Measurements from ENCODE around the gene STXBP6.

Gene STXBP6

DNA sequence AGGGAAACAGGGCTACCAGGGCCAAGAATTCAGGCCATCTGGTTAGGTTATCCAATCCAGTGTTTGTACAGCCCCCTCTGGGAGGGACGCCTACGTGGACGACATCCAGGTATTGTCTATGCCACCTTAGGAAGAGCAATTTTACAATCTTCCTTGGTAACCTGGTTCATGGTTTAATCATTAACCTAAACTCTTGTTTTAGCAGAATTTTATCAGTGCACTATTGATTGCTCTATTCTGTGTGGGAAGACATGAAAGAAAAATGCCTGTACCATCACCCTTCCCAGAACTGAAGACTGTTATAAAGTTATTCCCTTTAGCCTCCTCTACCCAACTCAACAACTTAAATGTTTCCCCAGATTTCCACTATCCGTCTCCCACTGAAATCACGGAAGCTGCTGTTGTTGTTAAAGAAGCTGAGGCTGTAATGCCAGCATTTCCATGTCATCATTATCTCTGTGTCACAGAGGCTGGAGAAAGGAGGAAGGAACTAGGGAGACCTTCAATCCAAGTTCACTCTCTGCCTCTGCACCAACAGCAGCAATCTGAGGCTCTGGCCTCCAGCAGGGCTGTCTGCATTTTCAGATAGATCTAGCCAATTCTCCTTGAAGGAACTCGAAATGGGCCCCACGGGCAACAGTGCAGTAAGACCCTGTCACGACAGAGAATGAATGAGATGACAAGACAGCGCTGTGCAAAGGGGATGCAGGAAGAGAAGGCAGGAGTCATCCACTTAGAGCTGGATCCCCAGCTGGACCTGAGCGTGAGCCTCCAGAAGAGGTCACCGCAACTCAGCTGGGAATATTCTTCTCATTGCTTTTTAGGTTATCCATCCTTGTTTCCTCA lies 232.5 kb downstream of the STXBP6 start:
- in situ Hi-C loops (cut with MboI; ENCODE audit: low sequenced_read_pairs): no loop called here
- no peaks in the 10 kb centered on the region for H3K36me3 ChIP-seq (replicated peaks)
- no peaks in the 10 kb centered on the region for H3K4me1 ChIP-seq
- DNase-seq (ENCODE audit: low spot score in 2 of 2): no peak
- H3K4me3 ChIP-seq: no peak overlapping the region
- peaks cover 2% of the 10 kb centered on the region; the same call in 1 of the 2 replicates for H3K9me3 ChIP-seq
- H3K27me3 ChIP-seq (ENCODE audit: low read depth): no peaks in the 10 kb centered on the region

DNA sequence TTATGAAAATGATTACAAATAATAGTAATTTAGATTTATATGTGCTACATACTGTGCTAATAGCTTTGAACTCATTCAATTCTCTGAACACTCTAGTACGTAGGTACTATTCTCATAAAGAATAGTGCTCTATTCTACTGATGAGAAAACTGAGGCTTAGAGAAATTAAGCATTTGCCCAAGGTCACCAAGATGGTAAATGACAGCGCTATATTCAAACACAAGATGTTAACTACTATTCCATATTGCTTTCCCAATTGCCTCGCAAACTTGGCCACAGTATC lies 233.1 kb downstream of the STXBP6 start:
- H3K9me3 ChIP-seq: peaks cover 2% of the 10 kb centered on the region; the same call in 1 of the 2 replicates
- no peaks in the 10 kb centered on the region for H3K4me1 ChIP-seq
- no peaks in the 10 kb centered on the region for H3K36me3 ChIP-seq (replicated peaks)
- H3K27me3 ChIP-seq (ENCODE audit: low read depth): no peaks in the 10 kb centered on the region
- no peak overlapping the region for H3K4me3 ChIP-seq
- no peak for DNase-seq (ENCODE audit: low spot score in 2 of 2)
- in situ Hi-C loops (cut with MboI; ENCODE audit: low sequenced_read_pairs): no loop called here

DNA sequence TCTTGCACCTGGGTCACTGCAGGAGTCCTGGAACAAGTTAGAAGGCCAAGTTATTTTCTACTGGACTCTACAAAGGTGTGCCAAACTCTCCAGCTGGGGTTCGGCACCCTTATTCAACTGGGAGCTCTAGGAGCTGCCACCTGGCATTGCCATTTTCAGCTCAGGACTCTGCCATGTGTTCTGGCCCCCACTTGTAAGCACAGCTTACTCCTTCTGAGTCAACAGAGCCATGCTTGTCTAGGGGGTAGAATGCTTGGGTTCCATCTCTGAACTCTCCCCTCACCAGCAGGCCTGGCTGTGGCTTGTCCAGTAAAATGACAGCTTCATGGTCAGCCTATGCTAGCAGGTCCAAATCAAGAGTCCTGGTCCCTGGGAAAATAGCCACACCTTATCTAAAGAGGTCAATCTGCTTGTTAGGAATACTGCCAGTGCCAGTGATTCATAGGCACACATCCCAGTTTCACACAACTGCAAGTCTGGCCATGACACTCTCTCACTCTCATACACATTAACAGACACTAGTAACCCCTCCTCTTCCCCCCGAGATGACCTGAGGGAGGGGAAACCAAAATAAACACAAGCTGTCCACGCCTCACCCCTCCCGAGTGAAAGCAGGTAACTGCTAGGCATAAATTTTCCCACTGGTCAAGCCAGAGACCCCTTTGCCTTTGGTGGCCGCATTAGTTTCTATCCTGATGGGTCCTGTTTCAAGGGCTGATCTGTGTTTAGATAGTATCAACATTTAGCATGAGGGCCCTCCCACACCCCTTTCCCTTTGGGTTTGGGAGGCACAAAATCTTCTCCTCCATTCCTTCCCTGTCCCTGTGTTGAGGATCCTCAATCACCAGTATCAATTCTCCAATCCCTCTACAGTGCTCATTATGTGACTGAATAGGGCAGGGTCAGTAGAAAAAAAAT lies 233.7 kb downstream of the STXBP6 start:
- H3K4me3 ChIP-seq: no peak overlapping the region
- H3K4me1 ChIP-seq: no peaks in the 10 kb centered on the region
- H3K9me3 ChIP-seq: no peaks in the 10 kb centered on the region; the same call in 1 of the 2 replicates
- no peaks in the 10 kb centered on the region for H3K36me3 ChIP-seq (replicated peaks)
- no peak for DNase-seq (ENCODE audit: low spot score in 2 of 2)
- no peaks in the 10 kb centered on the region for H3K27me3 ChIP-seq (ENCODE audit: low read depth)
- in situ Hi-C loops (cut with MboI; ENCODE audit: low sequenced_read_pairs): no loop called here

DNA sequence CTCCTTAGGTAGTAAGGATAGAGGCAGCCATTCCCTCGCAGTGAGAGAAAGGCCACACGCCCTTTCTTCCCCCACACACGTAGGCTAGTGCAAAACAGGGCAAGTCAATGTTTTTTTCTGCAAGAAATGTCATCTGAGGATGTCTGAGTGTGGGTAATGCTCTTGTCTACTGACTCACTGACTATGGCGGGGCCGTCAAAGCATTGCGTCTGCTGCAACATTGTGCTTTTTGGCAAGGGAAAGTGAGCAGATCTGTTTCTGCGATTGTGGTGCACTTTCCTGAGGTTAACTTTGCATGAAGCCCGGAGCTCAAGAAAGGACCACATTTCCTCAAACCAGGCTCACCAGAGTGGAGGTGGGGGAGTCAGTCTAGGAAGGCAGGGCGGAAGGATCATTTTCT lies 234.4 kb downstream of the STXBP6 start:
- Histone ChIP-seq H3K4me3 (no peak overlapping the region), H3K9me3 (no peaks in the 10 kb centered on the region; the same call in 1 of the 2 replicates), H3K4me1 (no peaks in the 10 kb centered on the region), H3K36me3 (replicated peaks) (no peaks in the 10 kb centered on the region), H3K27me3 (ENCODE audit: low read depth) (no peaks in the 10 kb centered on the region)
- DNase-seq (ENCODE audit: low spot score in 2 of 2): no peak
- in situ Hi-C loops (cut with MboI; ENCODE audit: low sequenced_read_pairs): no loop called here

DNA sequence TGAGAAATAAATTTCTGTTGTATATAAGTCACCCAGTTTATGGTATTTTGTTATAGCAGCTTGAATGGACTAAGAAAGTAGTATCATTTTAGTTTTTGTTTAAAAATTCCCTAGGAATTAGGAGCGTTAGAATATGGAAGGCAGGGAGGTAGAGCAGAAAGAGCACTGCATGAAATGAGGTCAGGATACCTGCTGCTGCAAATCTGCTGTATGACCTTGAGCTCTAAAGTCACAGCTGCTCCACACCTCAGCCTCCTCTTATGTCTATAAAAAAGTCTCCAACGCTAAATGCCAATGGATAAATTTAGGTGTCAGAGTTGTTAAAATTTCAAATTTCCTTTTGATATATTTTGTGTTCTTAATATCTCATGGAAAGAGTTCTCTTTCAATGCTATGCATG lies 235.0 kb downstream of the STXBP6 start:
- Histone ChIP-seq H3K4me3 (no peak overlapping the region), H3K27me3 (ENCODE audit: low read depth) (no peaks in the 10 kb centered on the region), H3K36me3 (replicated peaks) (no peaks in the 10 kb centered on the region), H3K4me1 (no peaks in the 10 kb centered on the region), H3K9me3 (no peaks in the 10 kb centered on the region; the same call in 1 of the 2 replicates)
- no peak for DNase-seq (ENCODE audit: low spot score in 2 of 2)
- in situ Hi-C loops (cut with MboI; ENCODE audit: low sequenced_read_pairs): no loop called here

DNA sequence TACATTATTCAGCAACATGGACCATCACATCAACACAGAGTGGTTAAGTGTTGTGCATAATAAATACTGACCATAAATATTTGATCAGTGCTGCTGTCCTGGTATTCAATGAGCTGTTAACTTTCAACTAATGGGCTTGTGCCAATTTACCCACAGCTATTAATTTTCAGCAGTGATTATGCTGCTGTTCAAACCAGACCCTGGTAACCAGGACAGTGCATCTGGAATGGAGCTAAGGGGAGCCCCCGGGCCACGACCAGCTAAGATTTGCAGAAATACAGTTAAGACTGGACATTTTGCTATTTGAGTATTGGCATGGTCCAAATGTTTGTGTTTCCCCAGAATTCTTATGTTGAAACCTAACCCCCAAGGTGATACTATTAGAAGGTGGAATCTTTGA lies 235.6 kb downstream of the STXBP6 start:
- in situ Hi-C loops (cut with MboI; ENCODE audit: low sequenced_read_pairs): no loop called here
- DNase-seq (ENCODE audit: low spot score in 2 of 2): no peak
- H3K4me1 ChIP-seq: no peaks in the 10 kb centered on the region
- no peak overlapping the region for H3K4me3 ChIP-seq
- H3K36me3 ChIP-seq (replicated peaks): no peaks in the 10 kb centered on the region
- H3K9me3 ChIP-seq: no peaks in the 10 kb centered on the region; the same call in 1 of the 2 replicates
- no peaks in the 10 kb centered on the region for H3K27me3 ChIP-seq (ENCODE audit: low read depth)

DNA sequence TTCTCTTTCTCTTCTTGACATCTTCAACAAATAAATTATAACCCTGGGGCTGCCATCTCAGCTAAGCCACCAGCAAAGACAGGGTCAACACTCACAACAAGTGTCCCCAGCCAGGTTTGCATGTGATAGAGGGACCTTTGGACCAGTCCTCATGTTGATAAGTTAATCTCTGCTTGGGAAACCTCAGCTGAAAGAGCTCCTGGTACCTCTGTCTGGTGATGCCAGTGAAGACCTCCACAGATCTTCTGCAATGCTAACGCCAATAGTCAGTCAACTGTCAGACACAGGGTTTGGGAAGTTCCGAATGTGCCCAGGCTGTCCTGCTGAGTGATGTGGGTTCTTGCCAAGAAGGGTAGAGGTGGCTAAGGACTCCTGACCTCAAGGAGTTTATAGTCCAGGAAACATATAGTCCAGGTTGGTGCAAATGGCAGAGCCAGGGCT lies 236.1 kb downstream of the STXBP6 start:
- H3K27me3 ChIP-seq (ENCODE audit: low read depth): no peaks in the 10 kb centered on the region
- H3K4me1 ChIP-seq: no peaks in the 10 kb centered on the region
- DNase-seq (ENCODE audit: low spot score in 2 of 2): no peak
- no peak overlapping the region for H3K4me3 ChIP-seq
- no peaks in the 10 kb centered on the region; the same call in 1 of the 2 replicates for H3K9me3 ChIP-seq
- in situ Hi-C loops (cut with MboI; ENCODE audit: low sequenced_read_pairs): no loop called here
- no peaks in the 10 kb centered on the region for H3K36me3 ChIP-seq (replicated peaks)

DNA sequence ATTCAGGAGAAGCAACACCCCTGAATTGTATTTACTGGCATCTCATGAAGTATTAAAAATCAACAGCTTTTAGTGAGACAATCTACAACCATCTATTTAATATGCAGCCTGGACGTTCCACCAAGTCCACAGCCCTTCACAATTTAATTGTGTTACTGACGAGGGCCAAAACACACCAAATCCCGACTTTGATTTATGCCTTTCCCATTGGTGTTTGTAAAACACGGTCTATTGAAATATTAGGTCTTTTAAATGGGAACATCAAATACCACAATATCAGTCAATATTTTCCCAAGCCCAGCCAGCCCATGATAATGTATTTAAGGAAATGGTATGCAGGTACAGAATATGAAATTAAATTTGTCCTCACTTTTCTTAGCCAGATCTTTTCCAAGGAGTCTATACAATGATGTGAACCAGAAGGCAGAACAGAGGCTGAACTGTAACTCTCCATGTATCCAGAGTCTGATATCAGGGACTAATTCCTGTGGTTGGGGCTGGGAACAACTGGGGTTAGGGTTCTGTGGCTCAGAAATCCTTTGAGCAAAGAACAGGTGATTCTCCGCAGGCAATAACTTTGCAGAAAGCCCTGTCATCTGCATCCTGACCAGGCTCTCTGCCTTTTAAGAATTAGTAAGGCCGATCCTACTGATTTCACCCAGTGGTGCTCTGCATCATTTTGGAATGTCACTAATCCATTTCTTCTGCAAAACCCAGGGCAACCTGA lies 236.7 kb downstream of the STXBP6 start:
- Histone ChIP-seq H3K4me3 (no peak overlapping the region), H3K4me1 (no peaks in the 10 kb centered on the region), H3K27me3 (ENCODE audit: low read depth) (no peaks in the 10 kb centered on the region), H3K9me3 (no peaks in the 10 kb centered on the region; the same call in 1 of the 2 replicates), H3K36me3 (replicated peaks) (no peaks in the 10 kb centered on the region)
- in situ Hi-C loops (cut with MboI; ENCODE audit: low sequenced_read_pairs): no loop called here
- no peak for DNase-seq (ENCODE audit: low spot score in 2 of 2)

DNA sequence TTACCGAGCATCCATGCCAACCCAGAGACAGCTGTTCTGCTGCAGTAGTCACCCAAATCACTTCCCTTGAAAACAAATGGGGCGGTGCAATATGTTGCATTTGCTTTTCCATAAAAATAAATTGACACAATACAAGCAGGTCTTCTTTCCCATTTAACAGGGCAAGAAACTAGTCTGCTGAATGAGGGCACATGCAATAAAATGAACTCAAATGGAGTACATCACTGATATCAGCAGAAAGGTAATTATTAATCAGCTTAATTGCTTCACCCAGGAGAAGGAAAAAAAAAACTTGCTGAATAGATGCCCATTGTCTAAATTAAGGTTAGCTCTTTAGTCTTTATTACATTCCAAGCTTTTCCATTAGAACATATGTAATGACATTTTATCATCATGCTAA lies 240.8 kb downstream of the STXBP6 start:
- Histone ChIP-seq H3K27me3 (ENCODE audit: low read depth) (no peaks in the 10 kb centered on the region), H3K4me3 (no peak overlapping the region), H3K4me1 (no peaks in the 10 kb centered on the region), H3K9me3 (no peaks in the 10 kb centered on the region), H3K36me3 (replicated peaks) (no peaks in the 10 kb centered on the region)
- DNase-seq (ENCODE audit: low spot score in 2 of 2): no peak
- in situ Hi-C loops (cut with MboI; ENCODE audit: low sequenced_read_pairs): no loop called here

DNA sequence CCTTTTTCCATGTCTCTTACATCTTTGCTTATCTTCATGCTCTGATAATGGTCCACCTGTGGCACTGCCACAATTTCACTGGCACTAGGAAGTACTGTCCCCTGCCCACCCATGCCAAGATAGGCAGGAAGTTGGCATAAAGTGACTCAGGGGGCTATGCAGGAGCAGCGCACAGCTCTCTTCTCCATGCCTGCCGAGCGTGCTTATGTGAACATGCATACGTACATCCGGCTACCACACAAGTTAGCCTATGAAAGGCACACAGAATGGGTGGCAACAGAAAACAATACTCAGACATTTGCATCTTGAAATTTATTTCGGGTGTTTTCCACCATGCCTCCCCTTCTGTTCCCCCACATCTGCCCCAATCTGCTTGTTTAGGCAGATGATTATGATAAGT lies 241.5 kb downstream of the STXBP6 start:
- Histone ChIP-seq H3K36me3 (replicated peaks) (no peaks in the 10 kb centered on the region), H3K9me3 (no peaks in the 10 kb centered on the region), H3K4me1 (no peaks in the 10 kb centered on the region), H3K4me3 (no peak overlapping the region), H3K27me3 (ENCODE audit: low read depth) (no peaks in the 10 kb centered on the region)
- in situ Hi-C loops (cut with MboI; ENCODE audit: low sequenced_read_pairs): no loop called here
- DNase-seq (ENCODE audit: low spot score in 2 of 2): no peak

DNA sequence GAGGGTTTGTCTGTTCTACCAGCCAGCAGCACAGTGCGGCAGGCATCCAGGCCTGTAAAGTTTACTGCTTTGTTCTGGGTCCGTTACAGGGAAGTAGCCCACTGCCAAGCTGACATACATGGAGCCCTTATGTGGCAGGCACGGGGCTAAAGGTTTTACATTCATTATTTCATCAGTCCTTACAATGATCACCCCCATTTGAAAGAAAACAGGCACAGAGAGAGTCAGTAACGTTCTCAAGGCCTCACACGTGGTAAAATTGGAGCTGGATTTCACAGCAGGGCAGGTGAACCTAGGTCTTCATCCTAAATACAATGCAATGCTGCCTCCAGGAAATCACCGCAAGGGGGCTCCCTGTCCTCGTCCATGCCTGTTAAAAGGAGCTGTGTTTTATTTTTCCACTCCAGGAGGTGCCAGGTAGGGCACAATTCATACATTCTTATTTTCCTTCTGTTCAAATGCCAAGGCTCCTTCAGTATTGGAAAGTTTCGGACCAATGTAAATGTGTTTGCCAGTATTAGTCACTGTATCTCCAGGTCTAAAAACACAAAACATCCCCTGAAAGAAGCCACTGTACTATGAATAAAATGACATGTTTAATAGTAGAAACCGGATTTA lies 243.8 kb downstream of the STXBP6 start:
- in situ Hi-C loops (cut with MboI; ENCODE audit: low sequenced_read_pairs): no loop called here
- Histone ChIP-seq H3K36me3 (replicated peaks) (no peaks in the 10 kb centered on the region), H3K4me1 (no peaks in the 10 kb centered on the region), H3K4me3 (no peak overlapping the region), H3K9me3 (no peaks in the 10 kb centered on the region), H3K27me3 (ENCODE audit: low read depth) (no peaks in the 10 kb centered on the region)
- DNase-seq (ENCODE audit: low spot score in 2 of 2): peak in 1 of 2 experiments; percentile 39

DNA sequence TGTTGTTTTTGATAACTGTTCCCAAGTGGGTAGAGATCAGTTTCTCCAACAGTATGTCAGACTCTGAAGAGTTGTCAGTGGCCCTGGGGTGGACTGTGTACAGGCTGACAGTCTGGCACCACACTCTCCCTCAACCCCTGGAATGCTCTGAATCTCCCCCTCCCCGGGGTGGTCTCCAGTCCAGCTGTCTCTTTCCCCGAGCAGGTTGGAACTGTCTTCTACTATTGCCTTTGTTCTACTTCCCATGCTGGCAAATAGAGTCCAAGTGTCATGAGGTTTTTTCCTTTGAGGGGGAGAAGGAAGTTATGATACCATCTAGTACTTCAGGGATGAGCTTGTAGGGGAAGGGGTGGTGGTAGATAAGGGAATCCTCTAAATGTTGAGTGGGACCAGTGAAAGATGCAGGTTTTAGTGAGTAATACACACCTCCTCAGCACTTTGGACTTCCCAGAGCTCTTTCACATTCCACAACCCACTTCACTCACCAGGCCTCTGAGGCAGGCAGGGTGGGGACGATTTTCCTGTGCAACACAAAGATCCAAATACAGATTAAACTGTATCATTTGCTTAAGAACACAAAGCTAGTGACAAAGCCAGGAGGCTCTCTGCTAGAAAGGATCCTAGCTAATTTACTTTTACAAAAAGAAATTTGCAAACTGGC lies 245.3 kb downstream of the STXBP6 start:
- H3K9me3 ChIP-seq: no peaks in the 10 kb centered on the region
- no peak for DNase-seq (ENCODE audit: low spot score in 2 of 2)
- H3K4me3 ChIP-seq: no peak overlapping the region
- H3K4me1 ChIP-seq: no peaks in the 10 kb centered on the region
- no peaks in the 10 kb centered on the region for H3K27me3 ChIP-seq (ENCODE audit: low read depth)
- in situ Hi-C loops (cut with MboI; ENCODE audit: low sequenced_read_pairs): no loop called here
- no peaks in the 10 kb centered on the region for H3K36me3 ChIP-seq (replicated peaks)

DNA sequence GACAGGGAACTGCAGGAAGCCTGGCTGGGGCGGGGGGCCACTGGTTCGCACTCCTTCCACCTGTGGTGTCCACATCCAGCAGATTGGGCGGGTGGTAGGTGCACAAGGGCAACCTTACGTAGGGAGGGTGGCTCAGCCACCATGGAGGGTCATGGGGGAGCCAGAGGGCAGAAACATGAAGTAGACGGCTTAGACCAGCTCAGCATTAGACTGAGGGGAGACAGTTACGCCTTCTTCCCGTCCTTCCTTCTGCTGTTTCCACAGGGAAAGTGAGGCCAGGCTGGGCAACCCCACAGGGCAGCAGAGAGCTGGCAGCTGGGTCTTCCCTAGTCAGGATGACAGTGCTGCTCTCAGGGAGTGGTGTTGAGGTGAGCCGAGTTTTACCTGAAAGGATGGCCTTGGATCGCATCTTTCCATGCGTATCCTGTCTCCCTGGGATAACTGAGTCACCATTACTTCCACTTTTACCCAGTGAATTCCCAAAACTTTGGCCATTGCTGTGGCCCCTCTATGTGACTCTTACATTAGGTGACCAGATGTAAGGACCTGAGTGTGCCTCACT lies 245.9 kb downstream of the STXBP6 start:
- Histone ChIP-seq H3K4me1 (no peaks in the 10 kb centered on the region), H3K27me3 (ENCODE audit: low read depth) (no peaks in the 10 kb centered on the region), H3K4me3 (no peak overlapping the region), H3K9me3 (no peaks in the 10 kb centered on the region), H3K36me3 (replicated peaks) (no peaks in the 10 kb centered on the region)
- in situ Hi-C loops (cut with MboI; ENCODE audit: low sequenced_read_pairs): no loop called here
- no peak for DNase-seq (ENCODE audit: low spot score in 2 of 2)
